Measurements from ENCODE around the gene PTPRO.

PTPRO gene

DNA sequence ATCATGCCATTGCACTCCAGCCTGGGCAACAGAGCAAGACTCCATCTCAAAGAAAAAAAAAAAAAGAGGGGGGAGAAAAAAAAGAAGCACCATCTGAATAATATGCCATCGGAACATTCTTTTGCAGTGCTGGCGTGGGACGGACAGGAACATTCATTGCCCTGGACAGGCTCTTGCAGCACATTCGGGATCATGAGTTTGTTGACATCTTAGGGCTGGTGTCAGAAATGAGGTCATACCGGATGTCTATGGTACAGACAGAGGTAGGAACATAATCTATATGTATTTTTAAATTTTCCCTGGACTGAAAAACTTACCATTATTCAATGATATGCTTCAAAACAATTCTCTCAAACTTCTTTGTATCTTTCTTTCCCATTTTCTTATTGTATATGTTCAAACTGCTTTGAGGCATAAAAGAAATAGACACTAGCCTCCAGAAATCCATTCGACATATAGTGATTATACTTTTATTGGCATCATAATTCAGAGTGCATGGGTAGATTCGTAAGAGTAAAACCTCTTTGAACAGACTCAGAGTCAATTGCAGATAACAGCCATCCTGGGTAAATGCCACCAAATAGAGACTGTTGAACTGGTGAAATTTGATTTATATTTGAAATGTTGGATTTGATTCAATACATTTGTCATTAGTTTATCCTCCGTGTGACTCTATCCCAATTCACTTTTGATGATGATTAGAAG lies 267.2 kb downstream of the PTPRO start:
- TF ChIP-seq, protein P1, sequence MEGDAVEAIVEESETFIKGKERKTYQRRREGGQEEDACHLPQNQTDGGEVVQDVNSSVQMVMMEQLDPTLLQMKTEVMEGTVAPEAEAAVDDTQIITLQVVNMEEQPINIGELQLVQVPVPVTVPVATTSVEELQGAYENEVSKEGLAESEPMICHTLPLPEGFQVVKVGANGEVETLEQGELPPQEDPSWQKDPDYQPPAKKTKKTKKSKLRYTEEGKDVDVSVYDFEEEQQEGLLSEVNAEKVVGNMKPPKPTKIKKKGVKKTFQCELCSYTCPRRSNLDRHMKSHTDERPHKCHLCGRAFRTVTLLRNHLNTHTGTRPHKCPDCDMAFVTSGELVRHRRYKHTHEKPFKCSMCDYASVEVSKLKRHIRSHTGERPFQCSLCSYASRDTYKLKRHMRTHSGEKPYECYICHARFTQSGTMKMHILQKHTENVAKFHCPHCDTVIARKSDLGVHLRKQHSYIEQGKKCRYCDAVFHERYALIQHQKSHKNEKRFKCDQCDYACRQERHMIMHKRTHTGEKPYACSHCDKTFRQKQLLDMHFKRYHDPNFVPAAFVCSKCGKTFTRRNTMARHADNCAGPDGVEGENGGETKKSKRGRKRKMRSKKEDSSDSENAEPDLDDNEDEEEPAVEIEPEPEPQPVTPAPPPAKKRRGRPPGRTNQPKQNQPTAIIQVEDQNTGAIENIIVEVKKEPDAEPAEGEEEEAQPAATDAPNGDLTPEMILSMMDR (IDR thresholded peaks at IDR 0.05; ENCODE audit: low read depth, low read length, poor library complexity, severe bottlenecking): no peak
- TF ChIP-seq EZH2phosphoT487 (IDR thresholded peaks at IDR 0.05; ENCODE audit: borderline replicate concordance, low read length): no peak
- no peaks in the 10 kb centered on the region for H3K9me2 ChIP-seq (replicated peaks; ENCODE audit: control insufficient read depth, low read length)
- no peak overlapping the region for H3K4me2 ChIP-seq (ENCODE audit: low read length)
- H4K20me1 ChIP-seq (ENCODE audit: control insufficient read depth, insufficient read depth, low read depth, low read length): no peaks in the 10 kb centered on the region
- no peaks in the 10 kb centered on the region for H3K79me2 ChIP-seq (ENCODE audit: control insufficient read depth, low read length)
- H3F3A ChIP-seq (ENCODE audit: control insufficient read depth, insufficient read depth): no peaks in the 10 kb centered on the region
- H3K9me3 ChIP-seq (ENCODE audit: control insufficient read depth, insufficient read depth, low read length): no peaks in the 10 kb centered on the region
- peaks cover 7% of the 10 kb centered on the region for H3K4me1 ChIP-seq (ENCODE audit: control insufficient read depth, low read length)
- no peak overlapping the region for H3K27ac ChIP-seq (ENCODE audit: low read depth, low read length)
- H3K27me3 ChIP-seq (ENCODE audit: control insufficient read depth, low read length): no peaks in the 10 kb centered on the region
- no peaks in the 10 kb centered on the region for H3K36me3 ChIP-seq (ENCODE audit: control insufficient read depth, low read length)
- H3K4me3 ChIP-seq (ENCODE audit: low read length): no peak overlapping the region

DNA sequence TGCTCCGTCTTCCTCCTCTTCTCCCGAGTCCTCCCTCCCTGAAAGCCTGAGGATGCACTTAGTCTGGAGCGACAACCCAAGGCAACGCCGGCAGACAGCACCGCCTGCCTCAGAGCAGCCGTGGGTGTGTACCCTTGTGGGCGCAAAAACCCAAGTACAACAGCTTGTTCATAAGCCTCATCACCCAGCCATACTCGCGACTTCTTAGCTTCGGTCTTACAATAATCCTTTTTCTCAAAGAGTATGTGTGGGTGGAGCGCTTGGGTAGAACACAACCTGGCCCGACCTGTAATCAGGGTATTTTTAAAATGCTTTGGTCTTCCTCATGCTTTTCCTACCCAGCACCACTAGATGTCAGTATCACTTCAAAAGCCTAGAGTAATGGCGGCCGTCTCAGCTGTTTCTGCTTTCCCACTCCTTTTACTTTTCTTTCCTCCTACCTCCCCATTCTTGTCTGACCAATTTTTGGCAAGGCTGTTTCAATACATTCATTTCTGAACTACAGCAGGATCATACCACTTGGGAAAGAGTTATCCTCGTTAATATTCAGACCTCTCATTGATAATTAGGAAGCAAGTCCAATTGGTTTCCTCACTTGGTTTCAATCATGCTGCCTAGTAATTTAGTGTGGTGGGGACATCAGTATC lies 268.0 kb downstream of the PTPRO start:
- Histone ChIP-seq H3K27me3 (ENCODE audit: control insufficient read depth, low read length) (no peaks in the 10 kb centered on the region), H3K9me3 (ENCODE audit: control insufficient read depth, insufficient read depth, low read length) (no peaks in the 10 kb centered on the region), H4K20me1 (ENCODE audit: control insufficient read depth, insufficient read depth, low read depth, low read length) (no peaks in the 10 kb centered on the region), H3K27ac (ENCODE audit: low read depth, low read length) (no peak overlapping the region), H3K4me1 (ENCODE audit: control insufficient read depth, low read length) (peaks cover 7% of the 10 kb centered on the region), H3K36me3 (ENCODE audit: control insufficient read depth, low read length) (no peaks in the 10 kb centered on the region), H3K4me2 (ENCODE audit: low read length) (peak overlapping the region; percentile 53), H3K4me3 (ENCODE audit: low read length) (peak overlapping the region; percentile 40; the same call in 1 of the 2 replicates), H3K79me2 (ENCODE audit: control insufficient read depth, low read length) (no peaks in the 10 kb centered on the region), H3K9me2 (replicated peaks; ENCODE audit: control insufficient read depth, low read length) (no peaks in the 10 kb centered on the region), H3F3A (ENCODE audit: control insufficient read depth, insufficient read depth) (no peaks in the 10 kb centered on the region)
- no peak for TF ChIP-seq EZH2phosphoT487 (IDR thresholded peaks at IDR 0.05; ENCODE audit: borderline replicate concordance, low read length)
- TF ChIP-seq, protein P1 (IDR thresholded peaks at IDR 0.05; ENCODE audit: low read depth, low read length, poor library complexity, severe bottlenecking): peak; percentile 83

DNA sequence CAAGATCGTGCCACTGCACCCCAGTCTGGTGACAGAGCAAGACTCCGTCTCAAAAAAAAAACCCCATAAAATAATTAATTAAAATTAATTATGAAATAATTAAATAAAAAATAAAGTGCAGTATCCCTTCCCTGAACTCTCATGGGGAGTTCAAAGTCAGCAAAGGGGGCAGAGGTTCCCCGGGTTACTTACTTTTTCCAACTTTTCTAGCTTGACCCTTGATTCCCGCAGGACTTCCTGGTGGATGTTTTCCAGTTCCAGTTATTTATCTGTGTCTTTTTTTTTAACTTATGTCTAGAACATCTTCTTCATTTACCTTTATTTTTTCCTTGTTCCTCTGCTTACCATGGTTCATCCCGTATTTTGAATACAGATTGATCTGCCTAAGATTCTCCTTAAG lies 269.5 kb downstream of the PTPRO start:
- peaks cover 7% of the 10 kb centered on the region for H3K4me1 ChIP-seq (ENCODE audit: control insufficient read depth, low read length)
- no peak overlapping the region for H3K4me2 ChIP-seq (ENCODE audit: low read length)
- no peaks in the 10 kb centered on the region for H3K27me3 ChIP-seq (ENCODE audit: control insufficient read depth, low read length)
- no peak for TF ChIP-seq EZH2phosphoT487 (IDR thresholded peaks at IDR 0.05; ENCODE audit: borderline replicate concordance, low read length)
- TF ChIP-seq, protein P1 (IDR thresholded peaks at IDR 0.05; ENCODE audit: low read depth, low read length, poor library complexity, severe bottlenecking): no peak
- no peaks in the 10 kb centered on the region for H3K9me2 ChIP-seq (replicated peaks; ENCODE audit: control insufficient read depth, low read length)
- no peak overlapping the region for H3K4me3 ChIP-seq (ENCODE audit: low read length)
- H3K36me3 ChIP-seq (ENCODE audit: control insufficient read depth, low read length): no peaks in the 10 kb centered on the region
- no peaks in the 10 kb centered on the region for H3K9me3 ChIP-seq (ENCODE audit: control insufficient read depth, insufficient read depth, low read length)
- H4K20me1 ChIP-seq (ENCODE audit: control insufficient read depth, insufficient read depth, low read depth, low read length): no peaks in the 10 kb centered on the region
- no peak overlapping the region for H3K27ac ChIP-seq (ENCODE audit: low read depth, low read length)
- no peaks in the 10 kb centered on the region for H3K79me2 ChIP-seq (ENCODE audit: control insufficient read depth, low read length)
- no peaks in the 10 kb centered on the region for H3F3A ChIP-seq (ENCODE audit: control insufficient read depth, insufficient read depth)
